Bronchial epithelial cell (primary cell): ENCODE results near the gene BDH2. TPM values are rescaled to one million over a fixed set of nuclear protein-coding genes. Genes with fewer than 3 reads are reported as not detected.

Experiments used
- DNase-seq: peaks from one replicate; pipeline ENCODE4 v3.0.0-alpha.2; 2010; ENCODE audit warnings: low read depth
- FAIRE-seq: peaks from 2 replicates; lab custom pipeline; 2011; peaks lifted over from hg19 to GRCh38; lab: Jason Lieb, UNC
- H3K27me3 ChIP-seq: 2 replicates; pipeline ENCODE4 v1.5.1; 2011; ENCODE audit warnings: low read length; ENCODE audit not compliant: control insufficient read depth, insufficient read depth
- H3K36me3 ChIP-seq: 2 replicates; pipeline ENCODE4 v1.5.1; 2011; ENCODE audit warnings: low read length; ENCODE audit not compliant: control insufficient read depth, insufficient read depth
- H3K4me3 ChIP-seq: 2 replicates; pipeline ENCODE4 v1.5.1; 2011; ENCODE audit warnings: mild to moderate bottlenecking, low read depth, low read length, control low read depth
- total RNA-seq: library from RNA; depleted of rRNA; stranded (reverse); fragments of >200 nt; gene quantifications from 2 replicates; pipeline ENCODE4 v1.2.1, GENCODE V29; 2014
- TF ChIP-seq, protein P1 (sequence below): IDR thresholded peaks from 2 replicates; pipeline ENCODE4 v1.5.1; 2011; ENCODE audit warnings: mild to moderate bottlenecking, moderate library complexity, low read length, control low read depth, inconsistent platforms; ENCODE audit not compliant: insufficient read depth, severe bottlenecking

The BDH2 gene
- total RNA-seq, 1 donor from 2014 or later = 15.8 TPM

DNA sequence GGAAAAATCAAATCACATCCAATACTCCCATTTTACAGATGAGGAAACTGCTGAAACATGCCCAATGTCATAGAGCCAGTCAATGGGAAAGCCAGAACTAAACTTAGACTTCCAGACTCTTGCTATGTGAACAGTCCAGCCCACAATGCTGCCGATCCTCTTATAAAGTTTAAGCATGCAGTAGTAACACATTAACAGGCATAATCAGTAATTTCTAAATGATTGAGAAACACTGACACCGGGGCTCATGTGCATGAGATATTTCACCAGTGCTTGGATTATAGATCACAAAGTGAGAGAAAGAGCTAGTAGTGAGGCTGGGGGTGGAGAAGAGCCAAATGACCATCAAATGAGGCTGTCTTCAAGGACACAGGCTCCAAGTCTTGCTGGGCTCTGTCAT, 2.5 kb downstream of the BDH2 start:
- Histone ChIP-seq H3K27me3 (no peaks in the 10 kb centered on the region), H3K4me3 (no peak overlapping the region), H3K36me3 (no peaks in the 10 kb centered on the region)
- no peak for FAIRE-seq
- TF ChIP-seq, protein P1, sequence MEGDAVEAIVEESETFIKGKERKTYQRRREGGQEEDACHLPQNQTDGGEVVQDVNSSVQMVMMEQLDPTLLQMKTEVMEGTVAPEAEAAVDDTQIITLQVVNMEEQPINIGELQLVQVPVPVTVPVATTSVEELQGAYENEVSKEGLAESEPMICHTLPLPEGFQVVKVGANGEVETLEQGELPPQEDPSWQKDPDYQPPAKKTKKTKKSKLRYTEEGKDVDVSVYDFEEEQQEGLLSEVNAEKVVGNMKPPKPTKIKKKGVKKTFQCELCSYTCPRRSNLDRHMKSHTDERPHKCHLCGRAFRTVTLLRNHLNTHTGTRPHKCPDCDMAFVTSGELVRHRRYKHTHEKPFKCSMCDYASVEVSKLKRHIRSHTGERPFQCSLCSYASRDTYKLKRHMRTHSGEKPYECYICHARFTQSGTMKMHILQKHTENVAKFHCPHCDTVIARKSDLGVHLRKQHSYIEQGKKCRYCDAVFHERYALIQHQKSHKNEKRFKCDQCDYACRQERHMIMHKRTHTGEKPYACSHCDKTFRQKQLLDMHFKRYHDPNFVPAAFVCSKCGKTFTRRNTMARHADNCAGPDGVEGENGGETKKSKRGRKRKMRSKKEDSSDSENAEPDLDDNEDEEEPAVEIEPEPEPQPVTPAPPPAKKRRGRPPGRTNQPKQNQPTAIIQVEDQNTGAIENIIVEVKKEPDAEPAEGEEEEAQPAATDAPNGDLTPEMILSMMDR = no peak
- DNase-seq = no peak

GRCh38 chr4:103095080-103095479, 4.6 kb downstream of the BDH2 start:
- FAIRE-seq (no peak), DNase-seq (no peak)
- TF ChIP-seq, protein P1 = no peak
- Histone ChIP-seq H3K27me3 (no peaks in the 10 kb centered on the region), H3K36me3 (peaks cover 2% of the 10 kb centered on the region), H3K4me3 (no peak overlapping the region)

- DNase-seq = no peak
- TF ChIP-seq, protein P1 = no peak
- no peaks in the 10 kb centered on the region for H3K27me3 ChIP-seq
- no peak for FAIRE-seq
- H3K4me3 ChIP-seq = no peak overlapping the region
- peaks cover 2% of the 10 kb centered on the region for H3K36me3 ChIP-seq
Observed at GRCh38 chr4:103092245-103092644, 7.4 kb downstream of the BDH2 start.

DNA sequence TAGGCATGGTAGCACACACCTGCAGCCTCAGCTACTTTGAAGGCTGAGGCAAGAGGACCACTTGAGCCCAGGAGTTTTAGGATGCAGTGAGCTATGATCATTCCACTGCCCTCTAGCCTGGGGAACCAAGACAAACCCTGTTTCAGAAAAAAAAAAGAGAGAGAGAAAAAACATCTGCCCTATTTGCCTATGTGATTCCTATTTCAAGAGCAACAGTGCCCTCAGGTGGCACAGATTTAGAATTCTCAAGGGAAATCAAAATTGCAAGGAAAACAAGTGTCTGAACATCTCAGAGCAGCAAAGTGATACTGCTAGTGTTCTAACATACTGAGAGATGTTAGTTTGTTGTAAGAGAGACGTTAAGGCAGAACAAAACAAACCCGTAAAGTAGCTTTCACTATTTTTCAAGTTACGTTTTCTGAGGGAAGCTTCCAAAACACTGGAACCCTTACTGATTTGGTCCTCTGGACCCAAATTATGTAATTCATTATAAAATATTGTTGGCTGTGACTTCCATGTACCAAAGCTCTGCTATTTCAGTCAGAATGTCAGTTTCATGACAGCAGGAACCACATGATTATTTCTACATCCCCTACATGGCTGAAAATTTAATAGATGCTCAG, 7.9 kb downstream of the BDH2 start:
- Histone ChIP-seq H3K36me3 (peaks cover 2% of the 10 kb centered on the region), H3K27me3 (no peaks in the 10 kb centered on the region), H3K4me3 (no peak overlapping the region)
- FAIRE-seq = no peak
- TF ChIP-seq, protein P1 = peak; percentile 60
- DNase-seq = peak; percentile 59

DNA sequence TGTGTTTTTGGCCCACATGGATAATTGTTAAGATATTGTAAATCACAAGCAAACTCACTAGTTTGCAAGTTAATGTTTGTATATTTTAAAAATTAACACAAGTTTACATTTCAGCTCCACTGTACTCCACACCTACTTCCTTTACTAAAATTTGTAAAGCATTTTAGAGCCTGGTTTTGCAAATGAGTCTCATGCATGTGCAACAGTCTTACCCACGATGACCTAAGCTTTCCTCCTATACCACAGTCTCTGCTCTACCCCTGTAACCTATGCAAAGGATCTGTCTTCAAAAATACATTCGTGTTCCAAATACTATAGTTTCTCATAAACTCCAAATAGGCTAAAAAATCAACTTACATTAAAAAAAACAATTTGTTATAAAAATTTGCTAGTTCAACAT, 10.2 kb downstream of the BDH2 start:
- Histone ChIP-seq H3K4me3 (no peak overlapping the region), H3K27me3 (no peaks in the 10 kb centered on the region), H3K36me3 (peaks cover 4% of the 10 kb centered on the region)
- TF ChIP-seq, protein P1 = no peak
- FAIRE-seq (no peak), DNase-seq (no peak)

GRCh38 chr4:103086551-103086950, 13.1 kb downstream of the BDH2 start:
- TF ChIP-seq, protein P1 = no peak
- no peak for FAIRE-seq
- H3K36me3 ChIP-seq = peaks cover 4% of the 10 kb centered on the region

More at GRCh38 chr4:103086551-103086950, 13.1 kb downstream of the BDH2 start:
- Histone ChIP-seq H3K4me3 (no peak overlapping the region), H3K27me3 (no peaks in the 10 kb centered on the region)
- no peak for DNase-seq
